Coronary artery (tissue), 2 donors: ENCODE data around the gene TBC1D2B.

Experiments
- DNase-seq: peaks from one replicate; pipeline ENCODE4 v3.0.0-alpha.2; 2017; ENCODE audit warnings: low spot score
- H3K27ac ChIP-seq, 2 donors: fragments of 200-600 bp; sonication (generic); one replicate each; pipeline ENCODE4 v1.5.1; 2016 to 2019
- H3K4me3 ChIP-seq: fragments of 200-600 bp; sonication (generic); 2 replicates; pipeline ENCODE4 v1.5.1; 2016; ENCODE audit warnings: mild to moderate bottlenecking, moderate library complexity
- TF ChIP-seq, protein P1 (sequence below): fragments of 200-600 bp; sonication (generic); IDR thresholded peaks from one replicate; pipeline ENCODE4 v1.5.1; 2019; ENCODE audit warnings: antibody characterized with exemption

Gene TBC1D2B

DNA sequence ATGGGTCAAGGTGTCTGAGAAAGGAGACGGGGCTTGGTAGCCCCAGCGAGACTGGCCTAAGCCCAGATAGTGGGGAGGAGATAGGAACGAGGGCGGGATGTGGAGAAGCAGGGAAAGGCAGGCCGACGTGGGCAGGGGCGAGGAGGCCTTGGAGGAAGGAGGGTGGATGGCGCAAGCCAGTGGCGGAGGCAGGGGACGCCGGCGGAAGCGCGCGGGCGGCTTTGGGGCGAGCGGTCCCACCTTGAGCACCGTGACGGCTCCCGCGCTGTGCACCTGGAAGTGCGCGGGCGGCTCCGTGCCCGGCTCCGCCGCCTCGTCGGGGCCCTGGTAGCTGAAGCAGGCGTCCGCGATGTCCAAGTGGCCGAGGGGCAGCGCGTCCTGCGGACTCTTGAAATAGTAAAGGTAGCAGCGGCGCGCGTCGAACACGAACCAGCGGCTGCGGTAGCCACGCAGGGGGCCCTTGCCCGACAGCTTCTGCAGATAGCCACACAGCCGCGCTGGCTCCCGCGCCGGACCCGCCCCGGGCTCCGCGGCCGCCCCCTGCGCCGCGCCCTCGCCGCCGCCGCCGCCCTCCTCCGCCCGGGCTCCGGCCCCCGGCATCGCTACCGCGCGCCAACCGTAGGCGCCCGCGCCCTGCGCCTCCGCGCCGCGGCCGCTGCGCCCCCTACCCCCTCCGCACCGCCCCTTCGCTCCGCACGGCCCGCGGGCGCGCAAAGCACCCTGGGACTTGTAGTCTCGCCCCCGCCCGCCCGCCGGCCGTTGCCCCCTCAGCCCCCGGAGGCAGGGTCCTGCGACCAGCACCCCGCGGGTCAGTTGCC lies at the start of gene TBC1D2B:
TBC1D2B (minus strand) TSS at position 659 of the 818 bp plus-strand sequence; CDS start at position 600, 59 bp downstream.
- no peak for DNase-seq

GRCh38 chr15:78125267-78125666 lies 47.8 kb upstream of the TBC1D2B start:
- TF ChIP-seq, protein P1, sequence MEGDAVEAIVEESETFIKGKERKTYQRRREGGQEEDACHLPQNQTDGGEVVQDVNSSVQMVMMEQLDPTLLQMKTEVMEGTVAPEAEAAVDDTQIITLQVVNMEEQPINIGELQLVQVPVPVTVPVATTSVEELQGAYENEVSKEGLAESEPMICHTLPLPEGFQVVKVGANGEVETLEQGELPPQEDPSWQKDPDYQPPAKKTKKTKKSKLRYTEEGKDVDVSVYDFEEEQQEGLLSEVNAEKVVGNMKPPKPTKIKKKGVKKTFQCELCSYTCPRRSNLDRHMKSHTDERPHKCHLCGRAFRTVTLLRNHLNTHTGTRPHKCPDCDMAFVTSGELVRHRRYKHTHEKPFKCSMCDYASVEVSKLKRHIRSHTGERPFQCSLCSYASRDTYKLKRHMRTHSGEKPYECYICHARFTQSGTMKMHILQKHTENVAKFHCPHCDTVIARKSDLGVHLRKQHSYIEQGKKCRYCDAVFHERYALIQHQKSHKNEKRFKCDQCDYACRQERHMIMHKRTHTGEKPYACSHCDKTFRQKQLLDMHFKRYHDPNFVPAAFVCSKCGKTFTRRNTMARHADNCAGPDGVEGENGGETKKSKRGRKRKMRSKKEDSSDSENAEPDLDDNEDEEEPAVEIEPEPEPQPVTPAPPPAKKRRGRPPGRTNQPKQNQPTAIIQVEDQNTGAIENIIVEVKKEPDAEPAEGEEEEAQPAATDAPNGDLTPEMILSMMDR, result no peak
- no peak for DNase-seq
- H3K27ac ChIP-seq, result no peak overlapping the region
- H3K4me3 ChIP-seq, result no peak overlapping the region

More for the DNA sequence above, at the start of gene TBC1D2B:
- TF ChIP-seq, protein P1, result no peak
- Histone ChIP-seq H3K27ac (peak within 1 kb of the TSS; percentile 88 to 94), H3K4me3 (peak within 1 kb of the TSS; percentile 91)

DNA sequence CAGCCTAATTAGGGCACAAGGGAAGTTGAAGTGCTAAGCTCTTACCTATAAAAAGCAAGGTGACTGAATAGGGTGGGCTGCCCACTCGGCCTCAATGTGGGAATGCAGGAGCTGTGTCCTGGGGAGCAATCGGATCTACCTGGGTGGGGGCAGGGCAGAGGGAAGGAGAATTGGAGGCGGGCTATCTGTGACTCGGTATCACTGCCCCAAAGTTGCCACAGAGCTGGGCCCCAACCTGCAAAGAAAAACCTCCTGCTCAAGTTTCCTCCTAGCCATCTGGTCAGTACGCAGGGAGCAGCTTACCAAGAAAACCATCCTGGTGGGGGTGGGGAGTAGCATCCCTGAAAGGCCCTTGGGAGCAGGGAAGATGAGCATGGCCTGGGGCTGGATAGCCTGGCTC lies 43.0 kb upstream of the TBC1D2B start:
- no peak overlapping the region for H3K27ac ChIP-seq
- no peak for DNase-seq

DNA sequence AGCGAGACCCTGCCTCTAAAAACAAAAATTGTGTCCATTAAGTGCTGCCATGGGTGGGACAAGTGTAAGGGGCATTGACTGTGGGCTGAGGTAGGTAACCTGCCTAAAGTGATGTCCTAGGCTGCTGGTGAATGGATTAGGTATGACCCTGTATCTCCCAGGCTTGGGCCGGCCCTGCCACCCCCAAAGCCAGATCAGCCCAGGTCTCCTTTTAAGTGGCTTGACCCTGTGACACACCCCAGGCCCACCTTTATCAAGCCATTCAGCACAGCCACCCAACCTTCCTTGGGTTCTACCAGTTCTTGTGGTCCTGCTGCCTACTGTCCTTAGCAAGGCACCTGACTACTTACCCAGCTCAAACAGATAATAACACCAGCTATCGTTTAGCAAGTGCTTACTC lies 35.0 kb upstream of the TBC1D2B start:
- TF ChIP-seq, protein P1, result no peak
- no peak overlapping the region for H3K4me3 ChIP-seq
- no peak overlapping the region for H3K27ac ChIP-seq
- DNase-seq, result peak; percentile 62

More for the DNA sequence above, 43.0 kb upstream of the TBC1D2B start:
- no peak overlapping the region for H3K4me3 ChIP-seq
- TF ChIP-seq, protein P1, result no peak

DNA sequence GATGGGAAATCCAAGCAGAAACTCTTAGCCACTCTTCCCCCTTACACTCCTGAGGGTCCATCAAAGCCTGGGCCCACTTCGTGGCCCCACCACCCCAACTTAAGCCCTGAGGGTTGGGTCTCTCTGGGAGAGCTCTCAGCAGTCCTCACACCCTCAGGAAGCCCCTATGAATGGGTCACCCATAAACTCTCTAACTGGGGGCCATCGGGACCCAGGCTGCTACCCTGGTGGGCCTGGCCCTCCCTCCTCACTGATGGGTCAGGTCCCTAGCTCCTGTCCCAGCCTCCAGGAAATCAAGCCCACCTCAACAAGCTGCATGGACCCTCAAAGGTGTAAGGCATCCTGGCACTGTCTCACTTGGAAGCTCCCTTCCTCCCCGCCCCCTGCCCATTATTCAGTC lies 34.3 kb upstream of the TBC1D2B start:
- H3K27ac ChIP-seq, result no peak overlapping the region
- TF ChIP-seq, protein P1, result no peak
- H3K4me3 ChIP-seq, result no peak overlapping the region
- peak; percentile 53 for DNase-seq

DNA sequence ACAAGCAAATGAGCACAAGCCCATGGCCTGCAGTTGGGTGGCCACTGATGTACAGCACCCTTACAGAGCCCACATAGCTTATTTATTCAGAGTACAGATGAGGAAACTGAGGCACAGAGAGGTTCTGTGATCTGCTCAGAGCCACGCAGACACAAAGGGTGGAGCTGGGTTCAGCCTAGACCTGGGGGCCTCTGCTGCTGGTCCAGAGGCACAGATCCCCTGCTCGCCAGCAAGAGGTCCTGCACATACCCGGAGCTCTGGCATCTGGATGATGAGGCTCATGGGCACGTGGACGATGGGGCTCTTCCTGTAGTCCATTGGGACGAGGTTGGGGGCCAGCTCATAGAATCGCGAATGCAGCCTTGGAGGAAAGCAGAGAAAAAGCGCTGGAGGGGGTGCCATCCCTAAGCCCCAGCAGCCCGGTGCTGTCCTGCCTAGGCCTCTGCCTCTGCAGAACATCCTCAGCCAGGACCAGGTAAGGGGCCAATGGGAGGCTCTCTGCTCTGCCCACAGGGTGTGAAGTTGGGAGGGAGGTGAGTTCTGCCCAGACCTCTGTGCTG lies 33.5 kb upstream of the TBC1D2B start:
- H3K27ac ChIP-seq, result no peak overlapping the region
- DNase-seq, result no peak
- TF ChIP-seq, protein P1, result no peak
- no peak overlapping the region for H3K4me3 ChIP-seq

GRCh38 chr15:78110096-78110495 lies 32.6 kb upstream of the TBC1D2B start:
- TF ChIP-seq, protein P1, result no peak
- H3K4me3 ChIP-seq, result no peak overlapping the region
- H3K27ac ChIP-seq, result no peak overlapping the region
- DNase-seq, result no peak
